Measurements from ENCODE around the gene SCTR. TPM values are rescaled to one million over a fixed set of nuclear protein-coding genes. Genes with fewer than 3 reads are reported as not detected.

Gene SCTR
- total RNA-seq = not detected in 2 replicates

DNA sequence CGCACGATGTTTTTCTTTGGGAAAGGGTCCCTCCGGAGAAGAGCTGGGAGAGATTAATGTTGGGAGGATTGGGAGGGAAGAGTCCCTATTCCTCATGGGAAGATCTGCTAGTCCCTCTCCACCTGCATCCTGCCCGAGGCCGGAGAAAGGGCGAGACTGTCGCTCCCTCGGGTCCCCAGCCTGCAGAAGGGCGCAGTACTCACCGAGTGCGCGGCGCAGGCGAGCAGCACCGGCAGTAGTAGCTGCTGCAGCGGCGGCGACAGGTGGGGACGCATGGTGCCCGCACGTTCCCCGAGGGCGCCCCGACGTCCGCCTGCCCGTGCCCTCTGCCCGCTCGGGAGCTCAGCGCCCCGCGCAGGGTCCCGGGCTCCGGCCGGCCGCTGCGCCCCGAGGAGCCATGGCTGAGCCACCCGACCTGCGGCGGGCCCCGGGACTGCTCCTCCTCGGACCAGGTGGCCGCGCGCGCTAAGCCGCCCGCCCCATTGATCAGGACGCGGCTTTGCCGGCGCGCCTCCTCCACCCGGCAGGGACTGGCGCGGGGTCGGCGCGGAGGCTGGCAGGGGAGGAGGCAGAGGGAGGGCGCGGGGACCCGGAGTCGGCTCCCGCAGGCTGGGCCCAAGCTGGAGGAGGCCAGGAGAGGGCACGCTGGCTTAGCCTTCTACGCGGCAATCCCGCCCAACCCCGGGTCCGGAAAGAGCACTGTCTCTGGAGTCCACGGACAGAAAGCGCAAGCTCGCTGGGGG lies at the start of gene SCTR:
Gene SCTR, minus strand, starts transcription at position 532 of the 743 bp plus-strand sequence. Its CDS starts 257 bp downstream, at position 275.

DNA sequence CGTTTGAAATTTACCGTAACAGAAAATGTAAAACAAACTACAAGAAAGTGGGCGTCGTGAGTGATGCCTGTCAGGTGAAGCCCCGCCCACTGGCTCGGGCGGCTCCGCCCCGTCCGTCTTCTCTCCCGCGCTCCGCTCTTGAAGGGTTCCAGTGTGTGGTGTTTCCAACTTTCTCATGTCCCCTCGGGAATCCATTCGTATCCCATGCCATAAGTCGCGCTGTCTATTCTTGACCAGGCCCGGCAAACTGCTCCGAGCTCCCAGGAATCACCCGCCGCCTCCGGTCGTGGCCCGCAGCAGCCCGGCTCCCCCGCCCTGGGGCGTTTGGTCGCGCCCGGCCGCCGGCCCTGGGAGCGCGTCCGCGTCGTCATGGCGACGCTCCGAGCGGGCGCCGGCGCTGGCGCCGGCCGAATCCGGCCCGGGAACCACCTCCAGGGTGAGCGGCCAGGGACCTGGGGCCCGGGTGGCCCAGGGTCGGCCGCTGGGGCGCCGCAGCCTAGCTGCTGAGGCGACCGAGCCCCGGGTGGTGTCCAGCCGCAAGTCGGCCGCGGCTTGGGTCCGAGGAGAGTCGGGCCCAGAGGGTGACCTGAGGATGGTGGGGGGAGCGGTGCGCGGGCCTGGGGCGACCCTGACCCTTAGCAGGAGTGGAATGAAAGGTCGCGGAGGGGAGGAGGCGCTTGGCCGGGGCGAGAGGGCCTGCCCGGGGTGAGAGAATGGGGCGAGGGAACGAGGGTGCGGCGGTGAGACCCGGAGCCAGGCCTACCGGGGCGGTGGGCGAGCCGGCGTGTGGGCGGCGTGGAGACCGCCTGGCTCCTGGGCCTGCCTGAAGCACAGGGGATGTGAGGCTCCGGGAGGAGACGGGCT lies 20.0 kb upstream of the SCTR start, which contains the start of gene CFAP221:
Gene CFAP221, plus strand, starts transcription at position 375 of the 864 bp plus-strand sequence. CDS start 1,683 bp downstream, outside the sequence.

DNA sequence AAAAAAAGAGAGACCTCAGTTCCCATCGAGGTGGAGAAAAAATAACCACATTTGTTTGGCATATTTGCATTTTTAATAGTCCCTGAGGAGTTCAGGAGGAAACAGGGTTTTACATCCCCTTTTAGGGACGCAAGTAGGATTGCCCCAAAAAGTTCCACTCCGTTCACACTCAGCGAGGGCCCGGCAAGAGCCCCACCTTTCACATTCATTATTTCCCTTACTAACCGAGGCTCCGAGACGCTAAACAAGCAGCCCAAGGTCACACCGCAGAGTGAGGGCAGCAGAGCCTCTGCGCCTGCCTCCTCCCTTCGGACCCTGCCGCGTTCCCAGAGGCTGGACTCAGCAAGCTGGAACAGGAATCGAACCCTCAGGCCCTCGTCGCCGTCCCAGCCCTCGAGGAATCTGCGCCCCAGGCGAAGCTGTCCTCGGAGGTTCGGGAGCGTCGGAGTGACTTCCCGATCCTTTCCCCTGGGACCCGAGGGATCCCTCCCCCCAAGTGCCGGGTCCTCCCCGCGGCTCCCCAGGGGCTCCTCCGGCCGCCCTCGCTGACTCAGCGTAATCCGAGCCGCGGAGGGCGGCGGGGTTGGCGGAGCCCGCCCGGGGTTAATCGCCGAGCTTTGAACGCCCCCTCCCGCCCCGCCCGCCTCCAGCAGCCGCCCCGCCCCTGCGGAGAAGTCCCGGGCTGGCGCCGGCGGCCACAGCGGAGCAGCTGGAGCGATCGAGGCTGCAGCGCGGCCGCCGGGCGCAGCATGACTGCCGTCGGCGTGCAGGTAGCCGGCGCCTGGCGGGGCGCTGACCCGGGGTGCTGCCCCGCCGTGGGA lies 92.9 kb downstream of the SCTR start, which contains the start of gene TMEM37:
Gene TMEM37, plus strand, starts transcription at position 700 of the 821 bp plus-strand sequence. Its CDS starts 50 bp downstream, at position 750.

Other genes starting within 250 kb of the SCTR start
- 10.9 and 12.8 TPM in 2 replicates for gene C2orf76, start 157.6 kb downstream of the SCTR start, total RNA-seq
- gene DBI, start 157.5 kb downstream of the SCTR start, total RNA-seq = 72.1 and 160 TPM in 2 replicates
- gene TMEM37, start 92.6 kb downstream of the SCTR start, total RNA-seq = 0.44 and 1.5 TPM in 2 replicates
- not detected in 2 replicates for gene CFAP221, start 20.0 kb upstream of the SCTR start, total RNA-seq
- gene TMEM177, start 154.7 kb upstream of the SCTR start, total RNA-seq = 7.1 and 7.4 TPM in 2 replicates
- 19.3 and 19.5 TPM in 2 replicates for gene PTPN4, start 235.4 kb upstream of the SCTR start, total RNA-seq

All from smooth muscle cell of trachea (primary cell).